ENCODE results near the gene HCFC1. TPM values are rescaled to one million over a fixed set of nuclear protein-coding genes. Genes with fewer than 3 reads are reported as not detected.

Gene HCFC1
- total RNA-seq, 1 donor from 2014 or later: 105 TPM

DNA sequence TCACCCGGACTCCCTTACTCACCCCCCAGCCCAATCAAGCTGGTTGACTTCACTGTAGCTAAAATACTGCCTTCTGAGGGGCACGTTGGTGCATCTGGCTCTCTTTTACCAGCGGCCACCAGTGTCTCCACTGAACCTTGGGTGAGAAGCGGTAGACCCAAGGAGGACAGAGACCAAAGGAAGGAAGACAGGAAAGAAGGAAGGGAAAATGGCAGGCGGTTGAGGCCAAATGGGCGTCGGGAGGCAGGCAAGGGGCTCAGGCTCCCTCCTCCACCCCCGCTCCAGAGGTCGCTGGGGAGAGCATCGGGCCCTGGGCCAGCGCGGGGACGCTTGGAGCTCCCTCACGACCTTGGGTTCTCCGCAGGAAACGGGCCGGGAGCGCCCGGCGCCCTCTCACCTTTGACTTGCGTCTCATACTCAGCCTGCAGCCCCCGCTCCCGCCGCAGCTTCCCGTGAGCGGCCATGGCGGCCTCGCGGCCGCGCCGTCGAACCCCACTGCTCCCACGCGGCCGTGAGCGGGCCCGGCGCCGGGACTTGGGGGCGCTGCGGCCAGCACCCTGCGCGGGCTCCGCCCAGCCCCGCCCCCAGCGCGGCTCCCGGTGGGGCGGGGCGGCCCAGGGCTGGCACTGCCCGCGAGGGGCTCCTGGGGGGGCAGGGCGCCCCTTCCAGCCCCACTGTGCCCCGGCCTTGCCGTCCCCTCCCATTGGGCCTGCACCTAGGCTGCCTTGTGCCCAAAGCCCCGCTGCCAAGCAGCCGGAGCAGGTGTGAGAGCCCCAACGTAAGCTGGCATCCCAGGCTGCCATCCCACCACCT is 45.7 kb downstream of the HCFC1 start, which contains the start of gene ARHGAP4:
TSS of gene ARHGAP4 (minus strand) at position 526 of the 813 bp plus-strand sequence. CDS start at position 464, 62 bp downstream.
- Mint-ChIP-seq H3K27ac (peak within 1 kb of the TSS; percentile 97), H3K4me1 (ENCODE audit: low read depth) (peaks cover 30% of the 10 kb centered on the region), H3K27me3 (ENCODE audit: insufficient read depth) (no peaks in the 10 kb centered on the region), H3K4me3 (peak within 1 kb of the TSS; percentile 96), H3K9me3 (no peaks in the 10 kb centered on the region), H3K36me3 (ENCODE audit: low read depth) (peaks cover 6% of the 10 kb centered on the region)
- intact Hi-C loops (cut with micrococcal nuclease): loop anchor here (1.0 to 10.0 kb wide), 9 partner anchors 9 to 551 kb away; partner anchors contain the start of genes ABCD1, BCAP31, IRAK1 and LAGE3
- DNase-seq (ENCODE audit: low spot score): peak; percentile 40

DNA sequence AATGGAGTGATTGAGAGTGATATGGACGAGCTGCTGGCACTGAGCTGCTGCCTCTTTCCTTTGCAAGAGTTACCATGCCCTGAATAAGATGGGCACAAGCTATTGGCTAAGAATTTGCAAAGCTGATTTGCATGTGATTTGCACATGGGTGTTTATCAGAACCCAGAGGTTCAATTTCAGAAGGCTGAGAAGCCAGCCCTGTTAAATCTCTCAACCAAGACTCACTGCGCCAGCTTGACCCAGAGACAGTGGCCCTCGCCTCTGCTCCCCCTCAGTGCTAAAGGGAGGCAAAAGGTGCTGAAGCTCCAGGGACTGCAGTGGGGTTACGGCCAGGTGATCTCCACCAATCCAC is 46.3 kb downstream of the HCFC1 start:
- peaks cover 6% of the 10 kb centered on the region for H3K36me3 Mint-ChIP-seq (ENCODE audit: low read depth)
- peak overlapping the region; percentile 96 for H3K4me3 Mint-ChIP-seq
- H3K27ac Mint-ChIP-seq: peak overlapping the region; percentile 95
- intact Hi-C loops (cut with micrococcal nuclease): loop anchor here (2.0 to 10.0 kb wide), 4 partner anchors 125 to 552 kb away; partner anchors contain the start of genes LAGE3, PLXNB3 and RPL10
- no peaks in the 10 kb centered on the region for H3K27me3 Mint-ChIP-seq (ENCODE audit: insufficient read depth)
- DNase-seq (ENCODE audit: low spot score): no peak
- peaks cover 30% of the 10 kb centered on the region for H3K4me1 Mint-ChIP-seq (ENCODE audit: low read depth)
- H3K9me3 Mint-ChIP-seq: no peaks in the 10 kb centered on the region

DNA sequence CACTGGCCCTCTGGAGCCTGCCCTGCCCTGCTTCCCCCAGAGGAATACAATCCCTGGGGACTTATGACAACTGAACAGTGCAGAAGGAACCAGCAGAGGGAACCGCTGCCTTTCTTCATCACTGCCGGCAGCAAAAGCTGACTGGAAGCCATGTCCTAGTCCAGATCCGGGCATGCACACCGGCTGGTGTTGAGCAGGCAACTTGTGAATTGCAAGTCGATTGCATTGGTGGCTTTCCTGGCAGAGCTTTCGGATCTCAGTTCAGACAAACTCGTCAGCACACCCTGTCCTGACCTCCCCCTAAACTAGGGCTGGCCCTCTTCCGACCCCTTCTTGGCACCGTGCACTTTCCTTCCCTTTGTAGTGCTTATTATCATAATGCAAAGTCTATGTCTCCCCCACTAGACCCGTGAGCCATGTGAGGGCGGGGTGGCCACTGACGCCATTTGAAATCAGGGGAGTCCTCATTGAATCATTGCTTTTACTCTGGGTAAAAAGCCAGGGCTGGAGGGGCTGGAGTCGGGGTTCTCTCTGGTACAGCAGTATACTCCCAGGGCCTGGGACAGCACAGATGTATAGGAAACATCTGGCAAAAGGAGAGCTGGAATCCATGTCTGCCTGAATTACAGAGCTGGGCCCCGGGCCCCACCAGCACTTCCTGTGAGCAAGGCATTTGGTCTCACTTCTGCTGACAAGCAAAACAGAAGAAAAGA is 47.3 kb downstream of the HCFC1 start:
- Mint-ChIP-seq H3K36me3 (ENCODE audit: low read depth) (peaks cover 6% of the 10 kb centered on the region), H3K4me3 (peak overlapping the region; percentile 96), H3K27me3 (ENCODE audit: insufficient read depth) (no peaks in the 10 kb centered on the region), H3K9me3 (no peaks in the 10 kb centered on the region), H3K4me1 (ENCODE audit: low read depth) (peaks cover 30% of the 10 kb centered on the region), H3K27ac (peak overlapping the region; percentile 95)
- no peak for DNase-seq (ENCODE audit: low spot score)
- intact Hi-C loops (cut with micrococcal nuclease): loop anchor here (2.0 to 10.0 kb wide), 2 partner anchors 126 to 470 kb away; partner anchors contain the start of gene RPL10

DNA sequence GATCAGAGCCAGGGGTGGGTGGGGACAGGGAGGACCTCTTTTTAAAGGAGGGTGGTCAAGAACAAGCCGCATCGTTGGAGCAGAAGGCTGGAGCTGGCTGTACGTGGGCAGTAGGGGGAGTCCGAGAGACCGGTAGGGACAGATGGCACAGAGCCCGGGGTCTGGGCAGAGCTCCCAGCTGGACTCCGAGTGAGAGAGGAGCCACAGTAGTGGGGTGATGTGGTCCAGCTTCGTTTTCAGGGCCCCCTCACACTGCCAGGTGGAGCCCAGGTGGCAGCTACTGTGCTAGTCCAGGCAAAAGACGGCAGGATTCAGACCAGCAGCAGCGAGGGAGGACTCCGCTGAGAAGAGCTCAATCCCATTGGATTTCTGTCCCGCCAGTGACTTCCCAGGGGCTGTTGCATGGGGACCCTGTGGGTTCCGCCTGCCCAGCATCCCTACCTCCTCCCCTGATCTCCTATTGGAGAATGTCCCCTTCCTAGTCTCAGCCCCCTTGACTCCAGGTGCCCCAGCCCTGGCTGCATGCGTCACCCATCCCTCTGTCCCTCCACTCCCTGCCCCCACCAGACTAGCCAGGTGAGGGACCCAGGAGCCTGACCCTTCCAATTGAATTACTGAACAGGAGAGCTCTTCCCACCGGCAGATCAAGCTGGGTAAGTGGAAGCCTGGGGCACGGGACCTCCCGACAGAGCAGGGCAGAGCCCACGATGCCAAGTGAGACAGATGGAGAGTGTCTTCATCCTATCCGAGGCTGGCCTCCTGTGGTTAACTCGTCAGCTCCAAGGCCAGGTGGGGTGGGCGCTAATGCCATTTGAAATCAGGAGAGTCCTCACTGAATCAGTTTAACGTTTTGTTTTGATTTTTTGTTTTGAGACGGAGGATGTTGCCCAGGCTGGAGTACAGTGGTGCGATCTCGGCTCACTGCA is 48.4 kb downstream of the HCFC1 start:
- intact Hi-C loops (cut with micrococcal nuclease): loop anchor here (10.0 kb wide), 1 partner anchor 472 kb away; the partner anchor contains the start of gene RPL10
- H3K27me3 Mint-ChIP-seq (ENCODE audit: insufficient read depth): no peaks in the 10 kb centered on the region
- no peaks in the 10 kb centered on the region for H3K9me3 Mint-ChIP-seq
- peaks cover 25% of the 10 kb centered on the region for H3K4me1 Mint-ChIP-seq (ENCODE audit: low read depth)
- peak overlapping the region; percentile 95 for H3K27ac Mint-ChIP-seq
- no peak for DNase-seq (ENCODE audit: low spot score)
- peaks cover 4% of the 10 kb centered on the region for H3K36me3 Mint-ChIP-seq (ENCODE audit: low read depth)
- H3K4me3 Mint-ChIP-seq: peak overlapping the region; percentile 96

DNA sequence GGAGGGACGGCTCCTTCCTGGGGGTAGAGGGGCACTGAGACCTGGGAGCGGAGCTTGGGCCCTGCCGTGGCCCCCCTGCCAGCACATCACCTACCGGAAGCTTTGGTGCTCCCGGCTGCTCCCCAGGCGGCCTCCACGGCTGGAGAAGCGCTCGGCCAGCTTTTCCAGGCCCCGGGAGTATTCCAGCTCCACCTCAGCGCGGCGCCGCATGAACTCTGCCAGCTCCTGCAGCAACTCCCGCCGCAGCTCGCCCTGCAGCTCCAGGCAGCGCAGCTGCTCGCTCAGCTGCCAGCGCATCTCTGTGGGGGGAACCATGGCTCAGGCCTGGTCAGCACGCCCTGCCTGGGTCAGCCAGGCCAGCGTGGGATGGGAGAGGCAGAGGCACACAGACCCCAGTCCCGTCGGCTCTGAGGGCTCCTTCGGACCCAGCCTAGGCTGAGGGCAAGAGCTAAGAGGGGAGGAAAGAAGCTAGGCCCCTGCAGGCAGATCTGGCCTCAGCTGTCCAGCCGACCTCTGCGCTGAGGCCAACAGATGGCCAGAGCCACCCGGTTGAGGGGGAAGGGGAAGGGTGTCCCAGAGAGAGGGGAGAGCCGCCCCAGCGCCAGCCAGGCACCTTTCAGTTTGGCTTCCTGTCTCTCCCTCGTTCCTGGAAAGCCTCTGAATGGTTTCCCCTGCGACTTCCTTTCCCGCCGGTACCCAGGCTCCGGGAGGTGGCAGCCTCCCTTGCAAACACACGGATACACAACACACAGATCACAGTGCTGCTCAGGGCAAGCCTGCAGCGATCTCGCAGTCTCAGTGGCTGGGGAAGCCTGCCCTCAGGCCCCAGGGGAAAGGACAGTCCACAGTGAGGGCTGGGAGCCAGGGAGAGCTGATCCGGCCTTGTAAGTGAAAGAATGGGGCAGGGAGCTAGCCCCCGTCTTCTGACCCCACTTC is 49.8 kb downstream of the HCFC1 start:
- DNase-seq (ENCODE audit: low spot score): no peak
- Mint-ChIP-seq H3K4me1 (ENCODE audit: low read depth) (peaks cover 25% of the 10 kb centered on the region), H3K4me3 (peak overlapping the region; percentile 96), H3K36me3 (ENCODE audit: low read depth) (peaks cover 7% of the 10 kb centered on the region), H3K27ac (peak overlapping the region; percentile 86), H3K27me3 (ENCODE audit: insufficient read depth) (no peaks in the 10 kb centered on the region), H3K9me3 (no peaks in the 10 kb centered on the region)
- intact Hi-C loops (cut with micrococcal nuclease): loop anchor here (10.0 kb wide), 1 partner anchor 473 kb away; the partner anchor contains the start of gene RPL10

DNA sequence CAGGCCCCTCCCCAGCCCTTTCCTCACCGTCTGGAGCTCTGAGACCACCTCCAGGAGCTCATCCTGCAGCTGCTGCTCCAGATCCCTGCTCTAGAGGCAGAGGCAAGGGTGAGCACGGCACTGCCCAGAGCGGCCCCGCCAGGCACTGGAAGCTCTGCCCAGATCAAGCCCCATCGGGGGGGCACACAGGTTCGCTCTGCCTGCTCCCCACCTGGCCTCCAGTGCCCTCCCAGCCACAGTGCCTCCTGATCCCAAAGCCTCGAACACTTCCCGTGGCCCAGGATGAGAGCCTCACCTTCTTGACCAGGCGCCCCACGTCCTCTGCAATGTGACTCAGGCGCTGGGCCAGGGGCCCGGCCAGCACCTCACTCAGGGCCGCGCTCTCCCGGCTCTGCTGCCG is 50.5 kb downstream of the HCFC1 start:
- no peak overlapping the region for H3K27ac Mint-ChIP-seq
- H3K9me3 Mint-ChIP-seq: no peaks in the 10 kb centered on the region
- H3K27me3 Mint-ChIP-seq (ENCODE audit: insufficient read depth): no peaks in the 10 kb centered on the region
- intact Hi-C loops (cut with micrococcal nuclease): loop anchor here (10.0 kb wide), 1 partner anchor 474 kb away; the partner anchor contains the start of gene RPL10
- H3K4me3 Mint-ChIP-seq: no peak overlapping the region
- peaks cover 10% of the 10 kb centered on the region for H3K36me3 Mint-ChIP-seq (ENCODE audit: low read depth)
- H3K4me1 Mint-ChIP-seq (ENCODE audit: low read depth): peaks cover 25% of the 10 kb centered on the region
- DNase-seq (ENCODE audit: low spot score): no peak

DNA sequence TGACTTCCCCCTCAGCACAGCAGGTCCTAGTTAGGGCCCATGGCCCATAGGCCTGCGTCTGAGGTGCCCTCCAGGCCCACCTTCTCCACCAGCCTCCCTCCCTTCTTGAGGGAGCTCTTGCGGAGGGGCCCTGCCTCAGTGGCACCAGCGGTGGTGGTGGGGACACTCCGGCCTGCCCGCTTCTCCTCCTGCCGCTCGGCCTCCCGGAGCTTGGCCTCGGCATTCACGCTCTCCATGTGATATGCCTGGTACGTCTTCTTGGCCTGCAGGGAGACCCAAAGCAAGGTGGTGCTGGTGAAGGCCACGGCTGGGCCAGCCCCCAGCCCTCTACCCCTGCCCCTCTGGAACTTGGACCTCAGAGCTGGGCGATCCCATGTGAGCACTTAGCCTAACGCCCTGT is 51.1 kb downstream of the HCFC1 start:
- intact Hi-C loops (cut with micrococcal nuclease): loop anchor here (10.0 kb wide), 1 partner anchor 474 kb away; the partner anchor contains the start of gene RPL10
- Mint-ChIP-seq H3K27me3 (ENCODE audit: insufficient read depth) (no peaks in the 10 kb centered on the region), H3K4me3 (no peak overlapping the region), H3K27ac (no peak overlapping the region), H3K9me3 (no peaks in the 10 kb centered on the region), H3K36me3 (ENCODE audit: low read depth) (peaks cover 14% of the 10 kb centered on the region), H3K4me1 (ENCODE audit: low read depth) (peaks cover 22% of the 10 kb centered on the region)
- no peak for DNase-seq (ENCODE audit: low spot score)

DNA sequence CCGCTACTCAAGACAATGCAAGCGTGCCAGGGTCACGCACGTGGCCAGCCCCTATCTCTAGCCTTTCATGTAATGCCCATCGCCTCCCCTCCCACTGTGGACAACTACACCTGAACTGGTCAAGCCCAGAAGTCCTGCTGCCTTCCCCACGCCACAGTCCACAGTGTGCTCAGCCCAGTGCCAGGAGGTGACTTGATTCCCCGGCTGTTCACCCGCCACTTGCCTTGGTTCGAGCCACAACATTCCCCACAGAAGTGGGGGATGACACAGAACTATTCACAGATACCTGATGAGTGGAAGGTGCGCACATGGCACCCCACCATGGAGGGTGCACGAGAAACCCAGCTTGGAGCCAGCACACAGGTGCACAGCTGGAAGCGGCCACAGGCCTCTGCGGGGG is 52.3 kb downstream of the HCFC1 start:
- intact Hi-C loops (cut with micrococcal nuclease): no loop called here

DNA sequence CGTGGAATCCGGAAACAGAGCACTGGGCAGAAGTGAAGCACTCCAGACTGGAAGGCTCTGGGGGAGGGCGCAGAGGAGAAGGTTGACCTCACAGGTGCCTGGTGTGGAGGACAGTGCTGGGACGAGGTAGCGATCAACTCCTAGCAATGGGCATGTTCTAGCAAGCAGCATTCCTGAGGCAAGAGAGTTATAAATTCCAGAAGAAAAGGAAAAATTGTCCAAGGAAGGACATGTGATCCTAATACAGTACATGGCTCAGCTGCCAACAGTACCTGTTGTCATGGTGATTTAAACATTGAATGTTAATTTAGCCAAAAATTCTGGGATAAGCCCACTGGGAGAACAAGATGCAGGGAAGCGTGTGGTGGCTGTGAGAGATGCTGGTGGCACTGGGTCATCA is 53.7 kb downstream of the HCFC1 start:
- H3K4me1 Mint-ChIP-seq (ENCODE audit: low read depth): peaks cover 10% of the 10 kb centered on the region
- H3K9me3 Mint-ChIP-seq: no peaks in the 10 kb centered on the region
- no peak overlapping the region for H3K27ac Mint-ChIP-seq
- DNase-seq (ENCODE audit: low spot score): no peak
- intact Hi-C loops (cut with micrococcal nuclease): no loop called here
- H3K36me3 Mint-ChIP-seq (ENCODE audit: low read depth): peaks cover 12% of the 10 kb centered on the region
- no peak overlapping the region for H3K4me3 Mint-ChIP-seq
- no peaks in the 10 kb centered on the region for H3K27me3 Mint-ChIP-seq (ENCODE audit: insufficient read depth)

More for the DNA sequence above, 52.3 kb downstream of the HCFC1 start:
- H3K36me3 Mint-ChIP-seq (ENCODE audit: low read depth): peaks cover 13% of the 10 kb centered on the region
- H3K4me1 Mint-ChIP-seq (ENCODE audit: low read depth): peaks cover 13% of the 10 kb centered on the region
- no peaks in the 10 kb centered on the region for H3K9me3 Mint-ChIP-seq
- no peak for DNase-seq (ENCODE audit: low spot score)
- H3K27ac Mint-ChIP-seq: no peak overlapping the region
- no peak overlapping the region for H3K4me3 Mint-ChIP-seq
- H3K27me3 Mint-ChIP-seq (ENCODE audit: insufficient read depth): no peaks in the 10 kb centered on the region

DNA sequence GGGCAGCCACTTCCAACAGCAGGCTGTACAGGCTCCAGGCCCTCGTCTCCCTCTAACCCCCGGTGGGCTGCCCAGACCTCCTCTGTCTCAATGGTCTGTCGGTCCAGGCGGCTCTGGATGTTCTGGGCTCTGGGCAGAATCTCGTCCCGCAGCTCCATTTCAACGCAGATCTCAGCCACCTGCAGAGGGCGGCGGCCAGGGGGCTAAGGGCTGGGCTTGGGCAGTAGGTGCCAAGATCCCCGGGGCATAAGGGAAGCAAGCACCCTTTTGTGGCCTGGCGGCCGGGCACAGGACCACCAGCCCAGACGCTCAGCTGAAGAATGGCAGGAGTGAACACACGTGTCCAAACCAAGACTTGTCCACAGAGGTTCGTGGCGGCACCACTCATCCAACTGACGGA is 57.9 kb downstream of the HCFC1 start:
- no peaks in the 10 kb centered on the region for H3K9me3 Mint-ChIP-seq
- H3K36me3 Mint-ChIP-seq (ENCODE audit: low read depth): peaks cover 14% of the 10 kb centered on the region
- H3K27ac Mint-ChIP-seq: no peak overlapping the region
- intact Hi-C loops (cut with micrococcal nuclease): no loop called here
- no peaks in the 10 kb centered on the region for H3K4me1 Mint-ChIP-seq (ENCODE audit: low read depth)
- no peak overlapping the region for H3K4me3 Mint-ChIP-seq
- no peak for DNase-seq (ENCODE audit: low spot score)
- H3K27me3 Mint-ChIP-seq (ENCODE audit: insufficient read depth): no peaks in the 10 kb centered on the region

DNA sequence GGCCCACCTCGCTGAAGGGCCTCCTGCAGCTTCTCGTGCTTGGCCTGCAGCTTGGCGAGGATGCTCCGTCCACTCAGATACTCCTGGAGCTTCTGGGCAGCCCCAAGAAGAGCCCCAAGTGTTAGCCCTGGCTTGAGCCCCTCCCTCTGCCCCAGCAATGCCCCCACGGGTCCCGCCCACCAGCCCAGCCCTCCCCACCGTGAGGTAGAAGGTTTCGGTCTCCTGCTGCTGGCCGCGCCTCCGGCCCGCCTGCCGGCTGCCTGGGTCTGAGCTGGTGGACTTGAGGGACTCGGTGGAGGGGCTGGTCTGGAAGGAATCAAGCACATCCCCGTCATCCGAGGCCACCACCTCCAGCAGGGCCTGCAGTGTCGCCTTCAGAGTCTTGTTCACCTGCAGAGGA is 58.4 kb downstream of the HCFC1 start:
- Mint-ChIP-seq H3K9me3 (no peaks in the 10 kb centered on the region), H3K4me1 (ENCODE audit: low read depth) (no peaks in the 10 kb centered on the region), H3K36me3 (ENCODE audit: low read depth) (peaks cover 16% of the 10 kb centered on the region), H3K27me3 (ENCODE audit: insufficient read depth) (no peaks in the 10 kb centered on the region), H3K27ac (no peak overlapping the region), H3K4me3 (no peak overlapping the region)
- DNase-seq (ENCODE audit: low spot score): no peak
- intact Hi-C loops (cut with micrococcal nuclease): no loop called here

Data from activated T-helper 1 cell treated with anti-CD3 and anti-CD28 coated beads, Interleukin-12 subunit alpha, Interleukin-12 subunit beta, Interleukin-2, Interleukin-4 antibody, amounts not matched to agents 30 ng/mL and 10 ng/mL and 1 ng/mL, durations not matched to agents 14 hours and 24 hours and 36 hours (primary cell).